Astrocyte (in vitro differentiated cells and primary cell): Measurements from ENCODE around the gene SPDYE6. TPM values are rescaled to one million over a fixed set of nuclear protein-coding genes. Genes with fewer than 3 reads are reported as not detected.

Experiments
- DNase-seq: peaks from one replicate; pipeline ENCODE4 v3.0.0-alpha.2; 2010; ENCODE audit warnings: low read depth
- FAIRE-seq: peaks from 2 replicates; lab custom pipeline; 2011; peaks lifted over from hg19 to GRCh38; lab: Jason Lieb, UNC
- H2AFZ ChIP-seq: 2 replicates; pipeline ENCODE4 v1.6.0; 2012; ENCODE audit warnings: low read depth, low read length, inconsistent platforms
- H3K27ac ChIP-seq: 2 replicates; pipeline ENCODE4 v1.5.1; 2011; ENCODE audit warnings: low read depth, low read length, inconsistent platforms
- H3K27me3 ChIP-seq: 2 replicates; pipeline ENCODE4 v1.6.0; 2011; ENCODE audit warnings: low read length, inconsistent platforms; ENCODE audit not compliant: insufficient read depth
- H3K36me3 ChIP-seq: 2 replicates; pipeline ENCODE4 v1.5.1; 2011; ENCODE audit warnings: low read length, inconsistent platforms; ENCODE audit not compliant: insufficient read depth
- H3K4me1 ChIP-seq: 2 replicates; pipeline ENCODE4 v1.5.1; 2011; ENCODE audit warnings: low read length, inconsistent platforms; ENCODE audit not compliant: insufficient read depth
- H3K4me2 ChIP-seq: 2 replicates; pipeline ENCODE4 v1.6.0; 2012; ENCODE audit warnings: low read length, inconsistent platforms
- H3K4me3 ChIP-seq: 2 replicates; pipeline ENCODE4 v1.5.1; 2011; ENCODE audit warnings: low read depth, mild to moderate bottlenecking, low read length, inconsistent platforms; ENCODE audit not compliant: insufficient read depth
- H3K79me2 ChIP-seq: 2 replicates; pipeline ENCODE4 v1.6.0; 2012; ENCODE audit warnings: mild to moderate bottlenecking, low read length, inconsistent platforms; ENCODE audit not compliant: insufficient read depth
- H3K9ac ChIP-seq: 2 replicates; pipeline ENCODE4 v1.6.0; 2012; ENCODE audit warnings: mild to moderate bottlenecking, low read length, inconsistent platforms
- H3K9me3 ChIP-seq: 2 replicates; pipeline ENCODE4 v1.5.1; 2012; ENCODE audit warnings: low read depth, mild to moderate bottlenecking, low read length, inconsistent platforms; ENCODE audit not compliant: insufficient read depth
- H4K20me1 ChIP-seq: 2 replicates; pipeline ENCODE4 v1.6.0; 2012; ENCODE audit warnings: low read length, inconsistent platforms; ENCODE audit not compliant: insufficient read depth
- H3K27ac Mint-ChIP-seq: one replicate; pipeline ENCODE4 v1.8.0; 2021; ENCODE audit warnings: mild to moderate bottlenecking, mixed read lengths; ENCODE audit not compliant: unreplicated experiment
- H3K27me3 Mint-ChIP-seq: one replicate; pipeline ENCODE4 v1.8.0; 2021; ENCODE audit warnings: low read depth, mixed read lengths; ENCODE audit not compliant: unreplicated experiment
- H3K36me3 Mint-ChIP-seq: one replicate; pipeline ENCODE4 v1.8.0; 2021; ENCODE audit warnings: low read depth, mixed read lengths; ENCODE audit not compliant: unreplicated experiment
- H3K4me1 Mint-ChIP-seq: one replicate; pipeline ENCODE4 v1.8.0; 2021; ENCODE audit warnings: low read depth, mixed read lengths; ENCODE audit not compliant: unreplicated experiment
- H3K4me3 Mint-ChIP-seq: one replicate; pipeline ENCODE4 v1.8.0; 2021; ENCODE audit warnings: mild to moderate bottlenecking, moderate library complexity, mixed read lengths; ENCODE audit not compliant: unreplicated experiment
- H3K9me3 Mint-ChIP-seq: one replicate; pipeline ENCODE4 v1.8.0; 2021; ENCODE audit warnings: mild to moderate bottlenecking, mixed read lengths; ENCODE audit not compliant: unreplicated experiment
- CTCF ChIP-seq: IDR thresholded peaks from 2 replicates; pipeline ENCODE4 v1.5.1; 2011; ENCODE audit warnings: low read depth, mild to moderate bottlenecking, inconsistent platforms, low read length, moderate library complexity; ENCODE audit not compliant: insufficient read depth
- EZH2 ChIP-seq: IDR thresholded peaks from 2 replicates; pipeline ENCODE4 v1.6.1; 2012; ENCODE audit warnings: mild to moderate bottlenecking, low read length, inconsistent platforms; ENCODE audit not compliant: insufficient read depth
- total RNA-seq: library from RNA; stranded (reverse); gene quantifications from 2 replicates; pipeline ENCODE4 v1.2.1, GENCODE V29; 2021

Gene SPDYE6
- total RNA-seq, 1 donor from 2014 or later: not detected

- Histone ChIP-seq H3K9me3 (no peaks in the 10 kb centered on the region), H2AFZ (no peak overlapping the region), H3K27ac (no peak overlapping the region), H3K4me1 (no peaks in the 10 kb centered on the region), H3K4me2 (no peak overlapping the region), H3K36me3 (no peaks in the 10 kb centered on the region), H4K20me1 (no peaks in the 10 kb centered on the region), H3K9ac (no peak overlapping the region), H3K4me3 (no peak overlapping the region), H3K79me2 (no peaks in the 10 kb centered on the region), H3K27me3 (peaks cover 6% of the 10 kb centered on the region)
- Mint-ChIP-seq H3K27me3 (peaks cover 16% of the 10 kb centered on the region), H3K36me3 (no peaks in the 10 kb centered on the region), H3K9me3 (no peaks in the 10 kb centered on the region), H3K27ac (no peak overlapping the region), H3K4me1 (no peaks in the 10 kb centered on the region), H3K4me3 (no peak overlapping the region)
- DNase-seq (no peak), FAIRE-seq (no peak)
- no peak for TF ChIP-seq CTCF
- TF ChIP-seq EZH2: no peak
Observed at GRCh38 chr7:102322202-102322715, 34.0 kb downstream of the SPDYE6 start.

GRCh38 chr7:102321351-102322201, 34.7 kb downstream of the SPDYE6 start:
- peaks cover 3% of the 10 kb centered on the region for H3K36me3 Mint-ChIP-seq
- no peak overlapping the region for H3K4me3 ChIP-seq
- H3K27me3 ChIP-seq: no peaks in the 10 kb centered on the region
- H3K27ac Mint-ChIP-seq: no peak overlapping the region
- no peak overlapping the region for H3K4me2 ChIP-seq
- H3K9me3 ChIP-seq: no peaks in the 10 kb centered on the region
- FAIRE-seq: no peak
- no peak overlapping the region for H3K4me3 Mint-ChIP-seq
- H3K27me3 Mint-ChIP-seq: peaks cover 13% of the 10 kb centered on the region
- no peaks in the 10 kb centered on the region for H3K36me3 ChIP-seq
- DNase-seq: no peak
- H3K9me3 Mint-ChIP-seq: no peaks in the 10 kb centered on the region
- H4K20me1 ChIP-seq: no peaks in the 10 kb centered on the region
- no peak overlapping the region for H2AFZ ChIP-seq
- H3K9ac ChIP-seq: no peak overlapping the region
- no peaks in the 10 kb centered on the region for H3K4me1 Mint-ChIP-seq
- no peak for TF ChIP-seq CTCF
- TF ChIP-seq EZH2: no peak
- H3K79me2 ChIP-seq: no peaks in the 10 kb centered on the region
- no peaks in the 10 kb centered on the region for H3K4me1 ChIP-seq
- H3K27ac ChIP-seq: no peak overlapping the region
